ENCODE data around the gene HIF3A. TPM values are rescaled to one million over a fixed set of nuclear protein-coding genes. Genes with fewer than 3 reads are reported as not detected.
A peak's percentile ranks its signal among the peaks of the same experiment; 100 is the strongest.

The HIF3A gene
- total RNA-seq, 1 experiment from 2014 or later, result not detected

GRCh38 chr19:46289724-46290619 is 6.9 kb upstream of the HIF3A start:
- Histone ChIP-seq H3K79me2 (ENCODE audit: low read length) (no peaks in the 10 kb centered on the region), H3K4me2 (ENCODE audit: low read length) (peak overlapping the region; percentile 47; the same call in 1 of the 2 replicates), H3K9me3 (ENCODE audit: low read length) (no peaks in the 10 kb centered on the region), H3K9ac (ENCODE audit: low read length) (no peak overlapping the region), H3K4me3 (ENCODE audit: low read length) (no peak overlapping the region), H3K4me1 (ENCODE audit: insufficient read depth, low read length) (peaks cover 10% of the 10 kb centered on the region), H3K36me3 (ENCODE audit: low read depth, low read length) (no peaks in the 10 kb centered on the region), H2AFZ (ENCODE audit: low read length) (no peak overlapping the region), H3F3A (ENCODE audit: low read length, unreplicated experiment) (no peaks in the 10 kb centered on the region), H3K27ac (ENCODE audit: low read length) (peak overlapping the region; percentile 53), H3K27me3 (ENCODE audit: low read length) (no peaks in the 10 kb centered on the region), H3K9me2 (replicated peaks; ENCODE audit: low read length) (no peaks in the 10 kb centered on the region), H4K20me1 (ENCODE audit: low read length) (no peaks in the 10 kb centered on the region)
- POLR2A ChIA-PET (ENCODE audit: unreplicated experiment), result interaction anchor here (0.7 kb wide), 1 partner anchor 80 kb away, joined by 3 read pairs; no protein-coding TSS in a partner anchor
- DNase-seq, result no peak
- TF ChIP-seq EZH2phosphoT487 (IDR thresholded peaks at IDR 0.05; ENCODE audit: borderline replicate concordance, low read length), result no peak
- TF ChIP-seq EZH2 (IDR thresholded peaks at IDR 0.05; ENCODE audit: low read length, unreplicated experiment), result no peak
- no peak for TF ChIP-seq CTCF (conservative IDR thresholded peaks at IDR 0.05; ENCODE audit: low read depth, low read length)
- BruUV-seq (replicated peaks), result no TSS peak
- ATAC-seq, result no peak
- CTCF ChIA-PET, result no interaction called here
- intact Hi-C loops (cut with micrococcal nuclease), result no loop called here

- Histone ChIP-seq H2AFZ (ENCODE audit: low read length) (no peak overlapping the region), H3K4me1 (ENCODE audit: insufficient read depth, low read length) (peaks cover 10% of the 10 kb centered on the region), H3K4me2 (ENCODE audit: low read length) (no peak overlapping the region), H4K20me1 (ENCODE audit: low read length) (no peaks in the 10 kb centered on the region), H3K9ac (ENCODE audit: low read length) (no peak overlapping the region), H3K79me2 (ENCODE audit: low read length) (no peaks in the 10 kb centered on the region), H3F3A (ENCODE audit: low read length, unreplicated experiment) (no peaks in the 10 kb centered on the region), H3K4me3 (ENCODE audit: low read length) (no peak overlapping the region), H3K27ac (ENCODE audit: low read length) (no peak overlapping the region), H3K27me3 (ENCODE audit: low read length) (no peaks in the 10 kb centered on the region), H3K9me3 (ENCODE audit: low read length) (no peaks in the 10 kb centered on the region), H3K36me3 (ENCODE audit: low read depth, low read length) (no peaks in the 10 kb centered on the region), H3K9me2 (replicated peaks; ENCODE audit: low read length) (no peaks in the 10 kb centered on the region)
- TF ChIP-seq EZH2 (IDR thresholded peaks at IDR 0.05; ENCODE audit: low read length, unreplicated experiment) (no peak), CTCF (conservative IDR thresholded peaks at IDR 0.05; ENCODE audit: low read depth, low read length) (no peak), EZH2phosphoT487 (IDR thresholded peaks at IDR 0.05; ENCODE audit: borderline replicate concordance, low read length) (no peak)
- intact Hi-C loops (cut with micrococcal nuclease), result no loop called here
- CTCF ChIA-PET, result no interaction called here
- ATAC-seq (no peak), DNase-seq (no peak)
- POLR2A ChIA-PET (ENCODE audit: unreplicated experiment), result no interaction called here
- BruUV-seq (replicated peaks), result no TSS peak
Observed at GRCh38 chr19:46291829-46292228, 5.0 kb upstream of the HIF3A start.

GRCh38 chr19:46294494-46294893 is 2.3 kb upstream of the HIF3A start:
- intact Hi-C loops (cut with micrococcal nuclease), result no loop called here
- no peaks in the 10 kb centered on the region for H3F3A ChIP-seq (ENCODE audit: low read length, unreplicated experiment)
- H3K9ac ChIP-seq (ENCODE audit: low read length), result no peak overlapping the region
- no peaks in the 10 kb centered on the region for H3K9me2 ChIP-seq (replicated peaks; ENCODE audit: low read length)
- no peak overlapping the region for H3K27ac ChIP-seq (ENCODE audit: low read length)
- no peak overlapping the region for H2AFZ ChIP-seq (ENCODE audit: low read length)
- no peaks in the 10 kb centered on the region for H3K79me2 ChIP-seq (ENCODE audit: low read length)
- H3K4me1 ChIP-seq (ENCODE audit: insufficient read depth, low read length), result peaks cover 9% of the 10 kb centered on the region
- no peak for DNase-seq
- ChIA-PET POLR2A (ENCODE audit: unreplicated experiment) (no interaction called here), CTCF (no interaction called here)
- H3K36me3 ChIP-seq (ENCODE audit: low read depth, low read length), result no peaks in the 10 kb centered on the region
- no peak for ATAC-seq
- TF ChIP-seq EZH2phosphoT487 (IDR thresholded peaks at IDR 0.05; ENCODE audit: borderline replicate concordance, low read length) (no peak), EZH2 (IDR thresholded peaks at IDR 0.05; ENCODE audit: low read length, unreplicated experiment) (no peak), CTCF (conservative IDR thresholded peaks at IDR 0.05; ENCODE audit: low read depth, low read length) (no peak)
- H3K27me3 ChIP-seq (ENCODE audit: low read length), result no peaks in the 10 kb centered on the region
- no TSS peak for BruUV-seq (replicated peaks)
- H3K9me3 ChIP-seq (ENCODE audit: low read length), result no peaks in the 10 kb centered on the region
- no peaks in the 10 kb centered on the region for H4K20me1 ChIP-seq (ENCODE audit: low read length)
- no peak overlapping the region for H3K4me3 ChIP-seq (ENCODE audit: low read length)
- H3K4me2 ChIP-seq (ENCODE audit: low read length), result no peak overlapping the region
